K562 (cell line): ENCODE measurements around the gene CNPY4. TPM values are rescaled to one million over a fixed set of nuclear protein-coding genes. Genes with fewer than 3 reads are reported as not detected.
A peak's percentile ranks its signal among the peaks of the same experiment; 100 is the strongest.

Source experiments
- EZH2 ChIP-seq: IDR thresholded peaks from 2 replicates; pipeline ENCODE4 v1.6.1; 2012; ENCODE audit warnings: low read depth, mild to moderate bottlenecking, inconsistent platforms, low read length, borderline replicate concordance
- FOXP4 ChIP-seq: sonication (generic); formaldehyde crosslinking; IDR thresholded peaks from 2 replicates; pipeline ENCODE4 v1.8.0; 2022; ENCODE audit warnings: mild to moderate bottlenecking, missing genetic modification reagents, borderline replicate concordance
- HMGXB4 ChIP-seq: sonication (generic); formaldehyde crosslinking; IDR thresholded peaks from 2 replicates; pipeline ENCODE4 v1.8.1; 2023; ENCODE audit warnings: mild to moderate bottlenecking, missing genetic modification reagents
- ILF3 ChIP-seq: fragments of 450-650 bp; IDR thresholded peaks from 2 replicates; pipeline ENCODE4 v1.6.1; 2018; ENCODE audit warnings: antibody characterized with exemption, mild to moderate bottlenecking, moderate library complexity, borderline replicate concordance
- MEF2A ChIP-seq: IDR thresholded peaks from 2 replicates; pipeline ENCODE4 v1.6.1; 2011; ENCODE audit warnings: low read depth, mild to moderate bottlenecking, low read length, moderate library complexity; ENCODE audit not compliant: control insufficient read depth
- NCOA2 ChIP-seq, 2 experiments: fragments of 450-650 bp; IDR thresholded peaks; 2 replicates each; pipeline ENCODE4 v1.6.1; 2018; ENCODE audit warnings: mild to moderate bottlenecking in 2 of 2, moderate library complexity in 1 of 2; ENCODE audit not compliant: partially characterized antibody in 2 of 2
- PBX2 ChIP-seq, 2 experiments: IDR thresholded peaks in 1 of 2; conservative IDR thresholded peaks in 1 of 2; 2 replicates each; pipeline ENCODE4 v1.6.1; 2016; ENCODE audit warnings: low read depth in 2 of 2, mild to moderate bottlenecking in 1 of 2, missing compliant biosample characterization in 1 of 2, missing genetic modification characterization in 1 of 2, moderate library complexity in 1 of 2
- RCOR1 ChIP-seq, 2 experiments: IDR thresholded peaks; 2 replicates each; pipeline ENCODE4 v1.6.1; 2012; ENCODE audit warnings: low read depth in 2 of 2, low read length in 2 of 2, borderline replicate concordance in 1 of 2, improper control_type of control experiment in 1 of 2
- ZNF318 ChIP-seq, 2 experiments: fragments of 450-650 bp; IDR thresholded peaks; 2 replicates each; pipeline ENCODE4 v1.6.1; 2016; ENCODE audit warnings: mild to moderate bottlenecking in 2 of 2, borderline replicate concordance in 1 of 2, low read depth in 1 of 2, moderate library complexity in 1 of 2
- polyA plus RNA-seq, 8 experiments: library from polyadenylated mRNA; depleted of rRNA in 4 of 8; stranded (reverse) in 5 of 8; unstranded in 3 of 8; fragments of >200 nt; fragmentation: Nextera tagmentation in 2 of 8; fragmentation: Illumina TruSeq in 1 of 8; extraction: Ambion mirVana in 2 of 8; extraction: Trizol in 1 of 8; gene quantifications; 2 replicates each; pipeline versions ENCODE4 v1.2.1 to v1.2.3, GENCODE V29; 2011 to 2014; ENCODE audit warnings: inconsistent platforms in 1 of 8, missing spikeins in 1 of 8
- total RNA-seq, 7 experiments: library from RNA; depleted of rRNA in 6 of 7; stranded (reverse); fragments of >200 nt in 6 of 7; fragmentation: Illumina TruSeq in 2 of 7; extraction: Trizol in 2 of 7; gene quantifications; 2 replicates each; pipeline versions ENCODE4 v1.2.1 to v1.2.3, GENCODE V29; 2011 to 2021; ENCODE audit warnings: low replicate concordance in 1 of 7

CNPY4 gene
- total and polyA plus RNA-seq, 9 of the 15 experiments (the other 6 are each of a cell fraction or from before 2014, with no cell fraction given), result 1.9 to 11.2 (median 7.0) TPM

GRCh38 chr7:100148559-100149328, 29.3 kb downstream of the CNPY4 start, which contains the start of gene LAMTOR4 (continued):
- TF ChIP-seq ZNF318 (IDR thresholded peaks at IDR 0.05; ENCODE audit: borderline replicate concordance in 1 of 2, low read depth in 1 of 2) (no peak), HMGXB4 (CRISPR knock-in tag) (no peak), EZH2 (no peak), PBX2 (CRISPR knock-in tag; IDR thresholded peaks at IDR 0.05; ENCODE audit: low read depth) (peak; percentile 67), PBX2 (tag; conservative IDR thresholded peaks at IDR 0.05; ENCODE audit: low read depth) (peak; percentile 98), ILF3 (no peak), RCOR1 (IDR thresholded peaks at IDR 0.05; ENCODE audit: borderline replicate concordance in 1 of 2, low read depth in 2 of 2, low read length in 2 of 2) (peak in 1 of 2 experiments; percentile 64; a peak in 3 of 4 replicates), FOXP4 (CRISPR knock-in tag) (0 out of 2 replicates have a peak, but pooled peaks have one; percentile 17), NCOA2 (IDR thresholded peaks at IDR 0.05; ENCODE audit: partially characterized antibody in 2 of 2) (no peak), MEF2A (no peak)
